HL-60 (cell line): Measurements from ENCODE around the gene MICU1.
"Not testable (repeated sequence)": the region's sequence is repeated elsewhere in the genome, so short reads cannot be mapped to it uniquely, and the experiment has no call there.

Experiments
- DNase-seq, 2 experiments: peaks; one replicate each; pipeline ENCODE4 v3.0.0-alpha.2; 2010 to 2020; ENCODE audit warnings: low read depth in 1 of 2, low spot score in 1 of 2
- H3K27ac ChIP-seq: fragments of 250-450 bp; sonication (Bioruptor Pico); replicated peaks from 2 replicates; pipeline ENCODE4 v1.5.1; 2020; ENCODE audit warnings: mild to moderate bottlenecking, moderate library complexity
- H3K27me3 ChIP-seq: fragments of 250-450 bp; sonication (Bioruptor Pico); 2 replicates; pipeline ENCODE4 v1.5.1; 2021; ENCODE audit warnings: mild to moderate bottlenecking, moderate library complexity; ENCODE audit not compliant: insufficient read depth, poor library complexity, severe bottlenecking
- H3K4me3 ChIP-seq: replicated peaks from 2 replicates; pipeline ENCODE4 v1.5.1; 2011; ENCODE audit warnings: mild to moderate bottlenecking, control low read depth, low read length; ENCODE audit not compliant: insufficient read depth
- GABPA ChIP-seq: IDR thresholded peaks from 2 replicates; pipeline ENCODE4 v1.6.1; 2012; ENCODE audit warnings: low read depth
- POLR2AphosphoS5 ChIP-seq: IDR thresholded peaks from 2 replicates; pipeline ENCODE4 v1.6.1; 2012; ENCODE audit warnings: low read depth
- SPI1 ChIP-seq: IDR thresholded peaks from 2 replicates; pipeline ENCODE4 v1.6.1; 2012; ENCODE audit warnings: low read depth, mild to moderate bottlenecking, borderline replicate concordance
- TF ChIP-seq, protein P1 (sequence below): IDR thresholded peaks from one replicate; pipeline ENCODE4 v1.5.1; 2011; ENCODE audit warnings: low read length, control low read depth, inconsistent platforms; ENCODE audit not compliant: insufficient read depth
- TF ChIP-seq, protein P2 (sequence below): IDR thresholded peaks from 2 replicates; pipeline ENCODE4 v1.6.1; 2012; ENCODE audit warnings: low read depth; ENCODE audit not compliant: insufficient replicate concordance

MICU1 gene

DNA sequence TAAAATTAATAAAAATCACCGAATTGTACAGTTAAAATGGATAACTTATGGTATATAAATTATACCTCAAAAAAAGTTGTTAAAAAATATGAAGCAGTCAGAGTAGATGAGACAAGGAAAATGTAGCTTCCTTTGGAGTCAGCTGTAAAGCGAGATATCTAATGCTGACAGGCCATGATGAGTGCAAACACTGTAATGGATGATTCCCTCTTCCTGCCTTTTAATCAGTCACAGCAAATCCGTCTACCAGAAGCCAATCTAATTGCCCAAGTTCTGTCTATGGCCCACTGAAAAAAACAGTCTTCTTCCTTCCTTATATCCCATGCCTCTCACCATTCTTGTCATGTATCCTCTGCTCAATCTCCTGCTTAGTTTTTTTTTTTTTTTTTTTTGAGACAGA is 211.2 kb downstream of the MICU1 start:
- TF ChIP-seq POLR2AphosphoS5: no peak
- Histone ChIP-seq H3K4me3 (no peak overlapping the region), H3K27me3 (no peaks in the 10 kb centered on the region), H3K27ac (no peak overlapping the region)
- DNase-seq: no peak

DNA sequence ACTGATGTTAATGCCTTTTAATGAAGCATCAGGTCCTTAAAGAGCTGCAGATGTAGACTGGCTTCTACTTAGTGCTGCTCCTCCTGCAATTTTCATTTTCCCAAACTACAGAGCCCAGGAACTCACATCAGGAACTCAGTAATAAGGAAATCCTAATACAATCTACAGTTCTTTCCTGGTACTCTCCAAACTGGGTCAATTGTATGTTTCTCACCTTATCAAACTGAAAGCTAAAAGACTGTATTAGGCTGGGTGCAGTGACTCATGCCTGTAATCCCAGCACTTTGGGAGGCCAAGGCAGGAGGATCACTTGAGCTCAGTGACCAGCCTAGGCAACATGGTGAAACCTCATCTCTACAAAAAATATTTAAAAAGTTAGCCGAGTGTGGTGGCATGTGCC is 216.7 kb downstream of the MICU1 start:
- Histone ChIP-seq H3K27me3 (no peaks in the 10 kb centered on the region), H3K27ac (no peak overlapping the region), H3K4me3 (no peak overlapping the region)
- no peak for DNase-seq
- TF ChIP-seq SPI1: no peak
- no peak for TF ChIP-seq GABPA

DNA sequence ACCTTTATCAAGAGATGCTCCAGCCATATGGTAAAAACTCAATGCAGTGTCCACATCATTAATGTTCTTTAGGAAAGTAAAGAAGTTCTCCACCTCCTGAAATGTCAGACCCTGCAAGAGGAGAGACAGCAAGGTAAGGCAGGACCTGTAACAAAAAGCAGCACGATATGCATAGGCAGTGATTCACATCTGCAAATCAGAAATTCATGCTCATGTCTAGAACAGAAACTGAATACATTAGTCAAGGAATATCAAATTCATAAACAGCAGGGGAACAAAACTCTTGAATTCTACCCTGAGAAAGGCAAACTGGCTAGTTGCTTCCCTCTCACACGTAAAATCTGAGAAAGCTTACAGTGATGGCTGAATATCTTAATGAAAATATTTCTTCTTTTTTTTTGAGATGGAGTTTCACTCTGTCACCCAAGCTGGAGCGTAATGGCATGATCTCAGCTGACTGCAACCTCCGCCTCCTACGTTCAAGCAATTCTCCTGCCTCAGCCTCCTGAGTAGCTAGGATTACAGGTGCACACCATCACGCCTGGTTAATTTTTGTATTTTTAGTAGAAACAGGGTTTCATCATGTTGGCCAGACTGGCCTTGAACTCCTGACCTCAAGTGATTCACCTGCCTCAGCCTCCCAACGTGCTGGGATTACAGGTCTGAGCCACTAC is 217.8 kb downstream of the MICU1 start:
- DNase-seq: no peak
- Histone ChIP-seq H3K27me3 (no peaks in the 10 kb centered on the region), H3K4me3 (no peak overlapping the region), H3K27ac (no peak overlapping the region)
- TF ChIP-seq, protein P1, sequence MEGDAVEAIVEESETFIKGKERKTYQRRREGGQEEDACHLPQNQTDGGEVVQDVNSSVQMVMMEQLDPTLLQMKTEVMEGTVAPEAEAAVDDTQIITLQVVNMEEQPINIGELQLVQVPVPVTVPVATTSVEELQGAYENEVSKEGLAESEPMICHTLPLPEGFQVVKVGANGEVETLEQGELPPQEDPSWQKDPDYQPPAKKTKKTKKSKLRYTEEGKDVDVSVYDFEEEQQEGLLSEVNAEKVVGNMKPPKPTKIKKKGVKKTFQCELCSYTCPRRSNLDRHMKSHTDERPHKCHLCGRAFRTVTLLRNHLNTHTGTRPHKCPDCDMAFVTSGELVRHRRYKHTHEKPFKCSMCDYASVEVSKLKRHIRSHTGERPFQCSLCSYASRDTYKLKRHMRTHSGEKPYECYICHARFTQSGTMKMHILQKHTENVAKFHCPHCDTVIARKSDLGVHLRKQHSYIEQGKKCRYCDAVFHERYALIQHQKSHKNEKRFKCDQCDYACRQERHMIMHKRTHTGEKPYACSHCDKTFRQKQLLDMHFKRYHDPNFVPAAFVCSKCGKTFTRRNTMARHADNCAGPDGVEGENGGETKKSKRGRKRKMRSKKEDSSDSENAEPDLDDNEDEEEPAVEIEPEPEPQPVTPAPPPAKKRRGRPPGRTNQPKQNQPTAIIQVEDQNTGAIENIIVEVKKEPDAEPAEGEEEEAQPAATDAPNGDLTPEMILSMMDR: no peak

DNA sequence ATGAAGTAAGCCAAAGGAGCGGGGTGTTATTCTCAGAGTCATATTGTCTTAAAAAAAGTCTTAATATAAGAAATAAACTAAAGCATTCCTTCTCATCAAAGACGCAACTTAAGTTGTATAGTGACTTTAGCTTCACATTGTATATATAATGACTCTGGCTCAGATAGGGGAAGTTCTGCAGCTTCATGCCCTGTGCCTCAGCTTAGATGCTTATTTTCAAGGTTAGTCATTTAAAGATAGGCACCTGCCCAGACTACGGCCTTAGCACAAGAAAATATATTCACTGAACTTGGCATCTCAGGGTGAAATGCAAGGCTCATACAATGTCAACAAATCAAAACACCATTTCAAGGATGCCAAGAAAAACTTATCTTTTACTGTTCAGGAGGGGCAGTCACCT is 218.4 kb downstream of the MICU1 start:
- H3K27ac ChIP-seq: no peak overlapping the region
- TF ChIP-seq SPI1 (no peak), POLR2AphosphoS5 (no peak), GABPA (no peak)
- TF ChIP-seq, protein P1: no peak
- TF ChIP-seq, protein P2, sequence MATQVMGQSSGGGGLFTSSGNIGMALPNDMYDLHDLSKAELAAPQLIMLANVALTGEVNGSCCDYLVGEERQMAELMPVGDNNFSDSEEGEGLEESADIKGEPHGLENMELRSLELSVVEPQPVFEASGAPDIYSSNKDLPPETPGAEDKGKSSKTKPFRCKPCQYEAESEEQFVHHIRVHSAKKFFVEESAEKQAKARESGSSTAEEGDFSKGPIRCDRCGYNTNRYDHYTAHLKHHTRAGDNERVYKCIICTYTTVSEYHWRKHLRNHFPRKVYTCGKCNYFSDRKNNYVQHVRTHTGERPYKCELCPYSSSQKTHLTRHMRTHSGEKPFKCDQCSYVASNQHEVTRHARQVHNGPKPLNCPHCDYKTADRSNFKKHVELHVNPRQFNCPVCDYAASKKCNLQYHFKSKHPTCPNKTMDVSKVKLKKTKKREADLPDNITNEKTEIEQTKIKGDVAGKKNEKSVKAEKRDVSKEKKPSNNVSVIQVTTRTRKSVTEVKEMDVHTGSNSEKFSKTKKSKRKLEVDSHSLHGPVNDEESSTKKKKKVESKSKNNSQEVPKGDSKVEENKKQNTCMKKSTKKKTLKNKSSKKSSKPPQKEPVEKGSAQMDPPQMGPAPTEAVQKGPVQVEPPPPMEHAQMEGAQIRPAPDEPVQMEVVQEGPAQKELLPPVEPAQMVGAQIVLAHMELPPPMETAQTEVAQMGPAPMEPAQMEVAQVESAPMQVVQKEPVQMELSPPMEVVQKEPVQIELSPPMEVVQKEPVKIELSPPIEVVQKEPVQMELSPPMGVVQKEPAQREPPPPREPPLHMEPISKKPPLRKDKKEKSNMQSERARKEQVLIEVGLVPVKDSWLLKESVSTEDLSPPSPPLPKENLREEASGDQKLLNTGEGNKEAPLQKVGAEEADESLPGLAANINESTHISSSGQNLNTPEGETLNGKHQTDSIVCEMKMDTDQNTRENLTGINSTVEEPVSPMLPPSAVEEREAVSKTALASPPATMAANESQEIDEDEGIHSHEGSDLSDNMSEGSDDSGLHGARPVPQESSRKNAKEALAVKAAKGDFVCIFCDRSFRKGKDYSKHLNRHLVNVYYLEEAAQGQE: no peak
- no peak for DNase-seq
- H3K4me3 ChIP-seq: no peak overlapping the region
- no peaks in the 10 kb centered on the region for H3K27me3 ChIP-seq

DNA sequence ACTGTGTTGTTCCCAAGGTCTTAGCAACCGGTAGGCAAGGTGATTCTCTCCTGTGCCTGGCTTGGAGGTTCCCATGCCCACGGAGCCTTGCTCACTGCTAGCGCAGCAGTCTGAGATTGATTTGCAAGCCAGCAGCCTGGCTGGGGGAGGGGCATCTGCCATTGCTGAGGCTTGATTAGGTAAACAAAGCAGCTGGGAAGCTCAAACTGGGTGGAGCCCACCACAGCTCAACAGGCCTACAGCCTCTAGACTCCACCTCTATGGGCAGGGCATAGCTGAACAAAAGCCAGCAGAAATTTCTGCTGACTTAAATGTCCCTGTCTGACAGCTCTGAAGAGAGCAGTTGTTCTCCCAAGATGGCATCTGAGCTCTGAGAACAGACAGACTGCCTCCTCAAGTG is 230.3 kb downstream of the MICU1 start:
- not testable (repeated sequence) for H3K27ac ChIP-seq, H3K4me3 ChIP-seq, H3K27me3 ChIP-seq, DNase-seq

DNA sequence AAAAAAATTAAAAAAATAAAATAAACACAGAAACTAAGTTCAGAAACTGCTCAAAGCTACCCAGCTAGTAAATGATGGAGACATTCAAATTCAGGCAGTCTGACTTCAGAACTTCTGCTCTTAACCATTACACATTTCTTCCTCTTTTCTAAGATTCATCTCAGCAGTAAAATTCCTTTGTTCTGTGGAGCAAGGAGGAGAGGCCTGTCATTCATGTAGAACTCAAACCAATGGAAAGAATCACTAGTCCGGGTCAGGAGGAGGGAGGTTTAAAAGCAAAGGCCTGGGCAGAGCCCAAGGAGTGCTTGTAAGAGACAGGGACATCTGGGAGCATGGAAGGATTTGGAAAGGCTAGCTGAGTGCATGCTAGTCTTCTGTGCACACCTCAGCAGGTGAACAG is 233.3 kb downstream of the MICU1 start:
- no peak overlapping the region for H3K4me3 ChIP-seq
- no peak for DNase-seq
- TF ChIP-seq, protein P2: no peak
- TF ChIP-seq SPI1: no peak
- TF ChIP-seq, protein P1: no peak
- TF ChIP-seq GABPA: no peak
- no peak for TF ChIP-seq POLR2AphosphoS5
- no peaks in the 10 kb centered on the region for H3K27me3 ChIP-seq
- H3K27ac ChIP-seq: no peak overlapping the region
